Stimulated activated CD8-positive, alpha-beta memory T cell treated with anti-CD3 and anti-CD28 coated beads, Interleukin-7, amount 100 ng/mL, for 24 hours (primary cell): Measurements from ENCODE around the gene COPS8.

ENCODE experiments used
- DNase-seq: peaks from one replicate; pipeline ENCODE4 v3.0.0-alpha.2; 2020; ENCODE audit warnings: low read depth

Gene COPS8

GRCh38 chr2:237085248-237086221 is at the start of gene COPS8:
Gene COPS8 (plus strand): TSS chr2:237085889. CDS start chr2:237085965, 76 bp downstream.
- peak; percentile 82 for DNase-seq

- no peak for DNase-seq
Measured at GRCh38 chr2:237039301-237040031, 46.2 kb upstream of the COPS8 start.

GRCh38 chr2:237041231-237041630 is 44.5 kb upstream of the COPS8 start:
- no peak for DNase-seq

GRCh38 chr2:237042101-237042500 is 43.6 kb upstream of the COPS8 start:
- no peak for DNase-seq

- no peak for DNase-seq
Measured at GRCh38 chr2:237043866-237044265, 41.8 kb upstream of the COPS8 start.

- no peak for DNase-seq
Measured at GRCh38 chr2:237044281-237044680, 41.4 kb upstream of the COPS8 start.

- no peak for DNase-seq
Measured at GRCh38 chr2:237045449-237045848, 40.2 kb upstream of the COPS8 start.

- DNase-seq, result no peak
Measured at GRCh38 chr2:237048595-237048994, 37.1 kb upstream of the COPS8 start.

- no peak for DNase-seq
Measured at GRCh38 chr2:237051861-237052260, 33.8 kb upstream of the COPS8 start.

- DNase-seq, result no peak
Measured at GRCh38 chr2:237053066-237053465, 32.6 kb upstream of the COPS8 start.

- DNase-seq, result no peak
Measured at GRCh38 chr2:237055386-237056100, 30.1 kb upstream of the COPS8 start.

- no peak for DNase-seq
Measured at GRCh38 chr2:237056287-237056875, 29.3 kb upstream of the COPS8 start.

GRCh38 chr2:237057107-237057506 is 28.6 kb upstream of the COPS8 start:
- no peak for DNase-seq

GRCh38 chr2:237057893-237058300 is 27.8 kb upstream of the COPS8 start:
- DNase-seq, result no peak

GRCh38 chr2:237058423-237058822 is 27.3 kb upstream of the COPS8 start:
- DNase-seq, result no peak

GRCh38 chr2:237059155-237059875 is 26.4 kb upstream of the COPS8 start:
- no peak for DNase-seq

- DNase-seq, result no peak
Measured at GRCh38 chr2:237060534-237061312, 25.0 kb upstream of the COPS8 start.

GRCh38 chr2:237061356-237061755 is 24.3 kb upstream of the COPS8 start:
- no peak for DNase-seq

- DNase-seq, result no peak
Measured at GRCh38 chr2:237062585-237062984, 23.1 kb upstream of the COPS8 start.
